Anterior cingulate cortex (tissue), 58 donors: ENCODE data around the gene ZNF557.
A peak's percentile ranks its signal among the peaks of the same experiment; 100 is the strongest.

Experiments
- DNase-seq, 58 donors: peaks; one replicate each; lab custom pipeline; 2025; lab: John Stamatoyannopoulos, UW

The ZNF557 gene

GRCh38 chr19:7072541-7072940, 3.0 kb downstream of the ZNF557 start:
- no peak for DNase-seq

- DNase-seq, result no peak
Observed at GRCh38 chr19:7074705-7075282, 5.3 kb downstream of the ZNF557 start.

GRCh38 chr19:7076151-7076550, 6.6 kb downstream of the ZNF557 start:
- no peak for DNase-seq

GRCh38 chr19:7078008-7078407, 8.5 kb downstream of the ZNF557 start:
- no peak for DNase-seq

GRCh38 chr19:7083076-7083956, 13.8 kb downstream of the ZNF557 start:
- DNase-seq, result no peak

GRCh38 chr19:7088999-7089398, 19.5 kb downstream of the ZNF557 start:
- DNase-seq, result no peak

GRCh38 chr19:7098096-7098495, 28.6 kb downstream of the ZNF557 start:
- no peak for DNase-seq

GRCh38 chr19:7098701-7099596, 29.4 kb downstream of the ZNF557 start:
- DNase-seq, result peak; percentile 70 to 100 (median 90)

- no peak for DNase-seq
Observed at GRCh38 chr19:7099597-7099921, 30.1 kb downstream of the ZNF557 start.

GRCh38 chr19:7101498-7102253, 32.2 kb downstream of the ZNF557 start:
- no peak for DNase-seq

GRCh38 chr19:7104747-7105447, 35.4 kb downstream of the ZNF557 start:
- peak in 8 of 58 donors; percentile 2 to 27 (median 4) for DNase-seq

GRCh38 chr19:7106711-7107657, 37.5 kb downstream of the ZNF557 start:
- no peak for DNase-seq

- DNase-seq, result no peak
Observed at GRCh38 chr19:7109678-7110289, 40.3 kb downstream of the ZNF557 start.

GRCh38 chr19:7112675-7113074, 43.2 kb downstream of the ZNF557 start:
- no peak for DNase-seq

GRCh38 chr19:7113233-7113632, 43.7 kb downstream of the ZNF557 start:
- DNase-seq, result no peak

- peak in 50 of 58 donors; percentile 5 to 82 (median 50) for DNase-seq
Observed at GRCh38 chr19:7115721-7116120, 46.2 kb downstream of the ZNF557 start.

GRCh38 chr19:7117248-7117647, 47.7 kb downstream of the ZNF557 start:
- DNase-seq, result no peak

- DNase-seq, result no peak
Observed at GRCh38 chr19:7119582-7119981, 50.1 kb downstream of the ZNF557 start.
